Ishikawa (cell line): Measurements from ENCODE around the gene PAEP.
"Not testable (repeated sequence)": the region's sequence is repeated elsewhere in the genome, so short reads cannot be mapped to it uniquely, and the experiment has no call there.

ENCODE experiments used
- CEBPB ChIP-seq: IDR thresholded peaks from 2 replicates; pipeline ENCODE4 v1.6.1; 2012
- CREB1 ChIP-seq: IDR thresholded peaks from 2 replicates; pipeline ENCODE4 v1.6.1; 2012; ENCODE audit warnings: low read depth
- EGR1 ChIP-seq: IDR thresholded peaks from 2 replicates; pipeline ENCODE4 v1.6.1; 2012
- EP300 ChIP-seq: IDR thresholded peaks from 2 replicates; pipeline ENCODE4 v1.6.1; 2012; ENCODE audit warnings: borderline replicate concordance
- FOXM1 ChIP-seq: IDR thresholded peaks from 2 replicates; pipeline ENCODE4 v1.6.1; 2012; ENCODE audit warnings: low read depth, borderline replicate concordance
- NFIC ChIP-seq: IDR thresholded peaks from 2 replicates; pipeline ENCODE4 v1.6.1; 2012
- RAD21 ChIP-seq: IDR thresholded peaks from 2 replicates; pipeline ENCODE4 v1.6.1; 2012; ENCODE audit warnings: low read depth
- TAF1 ChIP-seq: IDR thresholded peaks from 2 replicates; pipeline ENCODE4 v1.6.1; 2012; ENCODE audit warnings: low read depth, mild to moderate bottlenecking
- TCF12 ChIP-seq: IDR thresholded peaks from 2 replicates; pipeline ENCODE4 v1.6.1; 2012; ENCODE audit warnings: low read depth
- TEAD4 ChIP-seq: IDR thresholded peaks from 2 replicates; pipeline ENCODE4 v1.6.1; 2012
- USF1 ChIP-seq: IDR thresholded peaks from 2 replicates; pipeline ENCODE4 v1.6.1; 2012
- YY1 ChIP-seq: IDR thresholded peaks from 2 replicates; pipeline ENCODE4 v1.6.1; 2012; ENCODE audit warnings: low read depth
- ZBTB7A ChIP-seq: IDR thresholded peaks from 2 replicates; pipeline ENCODE4 v1.6.1; 2012; ENCODE audit warnings: low read depth
- TF ChIP-seq, protein P1 (sequence below): IDR thresholded peaks from 2 replicates; pipeline ENCODE4 v1.6.1; 2012; ENCODE audit warnings: low read depth, mild to moderate bottlenecking
- TF ChIP-seq, protein P2 (sequence below): IDR thresholded peaks from 2 replicates; pipeline ENCODE4 v1.6.1; 2012

The PAEP gene

DNA sequence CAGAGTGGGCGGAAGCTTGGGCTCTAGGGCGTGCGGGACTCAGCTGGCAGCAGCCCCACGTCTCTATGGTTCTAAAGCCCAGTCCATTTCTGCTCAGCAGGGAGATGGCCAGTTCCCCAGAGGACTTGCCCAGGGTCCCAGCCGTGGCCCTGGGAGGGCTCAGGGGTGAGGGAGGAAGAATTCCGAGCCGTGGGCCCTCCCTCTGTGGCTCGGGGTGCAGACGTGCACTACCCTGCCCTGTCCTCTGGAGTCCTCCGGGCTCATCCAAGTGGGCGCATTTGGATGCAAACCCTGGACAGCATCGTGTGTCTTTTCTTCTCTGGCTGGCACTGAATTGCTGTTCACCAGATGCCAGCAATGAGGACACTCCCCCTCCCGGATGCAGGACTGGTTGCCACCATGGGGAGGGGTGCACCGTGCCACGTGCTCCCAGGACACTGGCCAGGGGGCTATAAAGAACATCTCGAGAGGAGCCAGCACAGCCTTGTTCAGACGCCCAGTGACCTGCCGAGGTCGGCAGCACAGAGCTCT is 15.8 kb upstream of the PAEP start, which contains the start of gene OBP2A:
Gene OBP2A (plus strand): TSS at position 481 of the 531 bp plus-strand sequence. CDS start 55 bp downstream, outside the sequence.
- TF ChIP-seq TAF1, CREB1: not testable (repeated sequence)
- TF ChIP-seq, protein P1, sequence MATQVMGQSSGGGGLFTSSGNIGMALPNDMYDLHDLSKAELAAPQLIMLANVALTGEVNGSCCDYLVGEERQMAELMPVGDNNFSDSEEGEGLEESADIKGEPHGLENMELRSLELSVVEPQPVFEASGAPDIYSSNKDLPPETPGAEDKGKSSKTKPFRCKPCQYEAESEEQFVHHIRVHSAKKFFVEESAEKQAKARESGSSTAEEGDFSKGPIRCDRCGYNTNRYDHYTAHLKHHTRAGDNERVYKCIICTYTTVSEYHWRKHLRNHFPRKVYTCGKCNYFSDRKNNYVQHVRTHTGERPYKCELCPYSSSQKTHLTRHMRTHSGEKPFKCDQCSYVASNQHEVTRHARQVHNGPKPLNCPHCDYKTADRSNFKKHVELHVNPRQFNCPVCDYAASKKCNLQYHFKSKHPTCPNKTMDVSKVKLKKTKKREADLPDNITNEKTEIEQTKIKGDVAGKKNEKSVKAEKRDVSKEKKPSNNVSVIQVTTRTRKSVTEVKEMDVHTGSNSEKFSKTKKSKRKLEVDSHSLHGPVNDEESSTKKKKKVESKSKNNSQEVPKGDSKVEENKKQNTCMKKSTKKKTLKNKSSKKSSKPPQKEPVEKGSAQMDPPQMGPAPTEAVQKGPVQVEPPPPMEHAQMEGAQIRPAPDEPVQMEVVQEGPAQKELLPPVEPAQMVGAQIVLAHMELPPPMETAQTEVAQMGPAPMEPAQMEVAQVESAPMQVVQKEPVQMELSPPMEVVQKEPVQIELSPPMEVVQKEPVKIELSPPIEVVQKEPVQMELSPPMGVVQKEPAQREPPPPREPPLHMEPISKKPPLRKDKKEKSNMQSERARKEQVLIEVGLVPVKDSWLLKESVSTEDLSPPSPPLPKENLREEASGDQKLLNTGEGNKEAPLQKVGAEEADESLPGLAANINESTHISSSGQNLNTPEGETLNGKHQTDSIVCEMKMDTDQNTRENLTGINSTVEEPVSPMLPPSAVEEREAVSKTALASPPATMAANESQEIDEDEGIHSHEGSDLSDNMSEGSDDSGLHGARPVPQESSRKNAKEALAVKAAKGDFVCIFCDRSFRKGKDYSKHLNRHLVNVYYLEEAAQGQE, result not testable (repeated sequence)

DNA sequence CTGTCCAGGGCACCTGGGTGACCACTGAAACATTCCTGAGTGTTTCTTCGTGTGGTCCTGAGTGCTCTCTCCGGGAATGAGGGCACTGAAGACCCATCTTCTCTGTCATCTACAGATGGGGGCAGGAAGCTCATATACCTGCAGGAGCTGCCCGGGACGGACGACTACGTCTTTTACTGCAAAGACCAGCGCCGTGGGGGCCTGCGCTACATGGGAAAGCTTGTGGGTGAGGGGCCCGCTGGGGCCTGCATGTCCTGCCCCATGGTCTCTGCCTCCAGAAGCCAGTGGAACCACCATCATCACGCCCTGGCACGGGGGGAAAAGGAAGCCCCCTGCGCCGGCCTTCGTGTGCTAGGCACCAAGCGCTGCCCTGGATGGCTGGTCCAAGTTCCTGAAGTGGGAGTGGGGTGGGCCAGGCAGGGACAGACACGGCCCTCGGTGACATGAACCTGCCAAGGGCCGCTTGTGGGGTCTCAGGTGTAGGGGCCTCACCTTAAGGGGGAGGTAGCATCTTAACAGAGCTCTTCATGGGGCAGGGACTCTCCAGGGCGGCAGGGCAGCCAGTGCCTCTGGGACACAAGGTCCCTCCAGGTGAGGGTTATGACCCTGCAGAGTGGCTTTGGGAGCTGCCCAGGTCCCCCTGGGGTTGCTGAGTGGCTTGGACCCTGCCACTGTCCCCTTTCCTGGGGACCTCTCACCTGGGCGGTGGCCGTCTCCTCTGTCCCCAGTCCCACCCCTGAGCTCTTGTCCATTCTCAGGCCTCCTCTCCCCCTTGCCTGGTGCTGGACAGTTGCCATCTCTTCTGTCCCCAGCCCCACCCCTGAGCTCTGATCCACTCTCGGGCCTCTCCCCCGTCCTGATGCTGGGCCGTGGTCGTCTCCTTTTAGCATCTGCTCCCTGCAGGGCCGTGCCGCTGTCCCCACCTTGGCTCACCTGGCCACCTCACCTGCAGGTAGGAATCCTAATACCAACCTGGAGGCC is 13.5 kb upstream of the PAEP start:
- TF ChIP-seq CEBPB (no peak), TCF12 (no peak), YY1 (no peak), USF1 (no peak), CREB1 (no peak), NFIC (no peak), FOXM1 (no peak), EP300 (no peak), EGR1 (no peak), TEAD4 (no peak), RAD21 (no peak), TAF1 (no peak), ZBTB7A (no peak)
- TF ChIP-seq, protein P2, sequence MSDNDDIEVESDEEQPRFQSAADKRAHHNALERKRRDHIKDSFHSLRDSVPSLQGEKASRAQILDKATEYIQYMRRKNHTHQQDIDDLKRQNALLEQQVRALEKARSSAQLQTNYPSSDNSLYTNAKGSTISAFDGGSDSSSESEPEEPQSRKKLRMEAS, result no peak
- TF ChIP-seq, protein P1, result no peak

DNA sequence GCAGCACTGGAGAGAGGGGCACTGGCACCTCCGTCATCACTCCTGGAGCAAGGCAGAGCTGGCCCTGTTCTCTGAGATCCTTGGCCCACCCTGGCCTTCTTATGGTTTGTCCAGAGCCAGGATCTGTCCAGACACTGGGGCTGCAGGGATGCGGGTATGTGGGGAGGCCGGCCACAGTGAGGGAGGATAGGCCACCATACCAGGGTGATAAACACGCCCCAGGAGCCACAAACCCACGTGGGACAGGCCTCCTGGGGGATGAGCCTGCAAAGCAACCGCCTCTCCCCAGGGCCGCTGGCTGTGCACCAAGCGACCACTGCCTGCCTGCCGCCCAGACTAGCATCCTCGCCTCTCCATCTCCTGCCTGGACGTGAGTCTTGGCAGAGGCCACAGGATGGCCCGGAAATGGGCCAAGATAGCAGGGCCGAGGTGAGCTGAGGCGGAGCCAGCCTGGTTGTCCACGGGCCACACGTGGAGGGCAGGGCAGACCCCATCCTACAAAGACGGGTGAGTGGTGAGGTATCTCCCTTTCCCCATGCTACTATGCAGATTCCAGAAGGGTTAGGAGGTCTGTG is 11.1 kb upstream of the PAEP start:
- TF ChIP-seq USF1 (no peak), NFIC (no peak)

DNA sequence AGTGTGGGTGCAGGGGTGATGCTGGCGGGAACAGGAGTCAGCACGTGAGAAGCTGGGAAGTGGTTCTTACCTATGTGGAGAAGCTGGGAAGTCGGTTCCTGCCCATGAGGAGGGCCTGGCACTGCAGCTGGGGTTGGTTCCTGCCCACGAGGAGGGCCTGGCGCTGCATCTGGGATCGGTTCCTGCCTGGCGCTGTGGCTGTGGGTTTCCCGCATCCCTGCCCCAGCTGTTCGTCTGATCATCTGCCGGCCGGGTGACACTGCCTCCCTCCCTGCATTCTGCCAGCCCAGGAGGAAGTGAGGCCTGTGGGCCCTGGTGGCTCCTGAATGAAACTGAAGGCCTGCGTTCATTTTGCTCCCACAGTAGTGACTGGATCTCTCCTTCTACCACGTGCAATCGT is 10.5 kb upstream of the PAEP start:
- TF ChIP-seq USF1 (no peak), TCF12 (no peak), RAD21 (no peak), ZBTB7A (no peak), CREB1 (no peak), TAF1 (no peak), CEBPB (no peak), TEAD4 (no peak), EGR1 (no peak), EP300 (no peak), YY1 (no peak), FOXM1 (no peak), NFIC (no peak)
- TF ChIP-seq, protein P2, result no peak
- TF ChIP-seq, protein P1, result no peak
